ENCODE results near the gene PACRG. TPM values are rescaled to one million over a fixed set of nuclear protein-coding genes. Genes with fewer than 3 reads are reported as not detected.
A peak's percentile ranks its signal among the peaks of the same experiment; 100 is the strongest.

PACRG gene
- polyA plus RNA-seq, 1 of the 3 experiments (the other 2 are of a cell fraction) = 0.56 TPM

- H3K27me3 ChIP-seq (ENCODE audit: insufficient read depth) = no peaks in the 10 kb centered on the region
- H3K9me2 ChIP-seq = no peaks in the 10 kb centered on the region
- no peaks in the 10 kb centered on the region for H3K9me3 ChIP-seq
- no peaks in the 10 kb centered on the region for H3K79me2 ChIP-seq (ENCODE audit: insufficient read depth)
- no peaks in the 10 kb centered on the region for H4K20me1 ChIP-seq (ENCODE audit: insufficient read depth)
- H3K4me1 ChIP-seq (ENCODE audit: control insufficient read depth in 1 of 2, insufficient read depth in 2 of 2, low read depth in 1 of 2, low read length in 1 of 2) = peaks cover 0 to 10% of the 10 kb centered on the region in 2 experiments; a peak in 3 of 4 replicates
- H3K36me3 ChIP-seq (replicated peaks in 1 of 2; ENCODE audit: control insufficient read depth in 1 of 2, insufficient read depth in 2 of 2, low read length in 1 of 2) = no peaks in the 10 kb centered on the region
- ChIA-PET POLR2A (no interaction called here), CTCF (interaction anchor here (1.0 to 1.3 kb wide), 2 partner anchors 26 to 61 kb away, joined by 3 read pairs; no protein-coding TSS in a partner anchor)
- H3K4me2 ChIP-seq = no peak overlapping the region; the same call in 1 of the 2 replicates
- no peak overlapping the region for H3K4me3 ChIP-seq (ENCODE audit: low read depth in 2 of 2, low read length in 1 of 2)
- H3K9ac ChIP-seq = no peak overlapping the region
- H3K27ac ChIP-seq (ENCODE audit: low read depth in 2 of 2, low read length in 1 of 2) = peak overlapping the region; percentile 43 to 94; a peak in 3 of 4 replicates
- H2AFZ ChIP-seq (ENCODE audit: low read depth) = peak overlapping the region; percentile 70; the same call in 1 of the 2 replicates
- 6% methylated on average over 1 of the region's 1 CpG for WGBS (ENCODE audit: low lambda C conversion rate)
- DNase-seq = peak; percentile 47
- H3F3A ChIP-seq (replicated peaks; ENCODE audit: insufficient read depth) = peaks cover 5% of the 10 kb centered on the region
- TF ChIP-seq FOXM1 (IDR thresholded peaks at IDR 0.05; ENCODE audit: low read depth) (no peak), TCF12 (IDR thresholded peaks at IDR 0.05) (peak; percentile 94), MEF2A (IDR thresholded peaks at IDR 0.05; ENCODE audit: borderline replicate concordance, low read depth) (no peak), SIN3A (IDR thresholded peaks at IDR 0.05; ENCODE audit: borderline replicate concordance, low read depth, low read length) (no peak), YY1 (IDR thresholded peaks at IDR 0.05; ENCODE audit: low read depth) (no peak), USF2 (IDR thresholded peaks at IDR 0.05; ENCODE audit: borderline replicate concordance, low read depth, low read length) (no peak), GATA2 (CRISPR knock-in tag; IDR thresholded peaks at IDR 0.05) (peak; percentile 58), POLR2AphosphoS5 (IDR thresholded peaks at IDR 0.05; ENCODE audit: low read depth, low read length) (no peak; the same call in 1 of the 2 replicates), MAX (IDR thresholded peaks at IDR 0.05; ENCODE audit: low read depth) (no peak), CTCF (IDR thresholded peaks at IDR 0.05) (no peak), ZBTB33 (IDR thresholded peaks at IDR 0.05; ENCODE audit: borderline replicate concordance, low read depth) (no peak), USF1 (IDR thresholded peaks at IDR 0.05; ENCODE audit: borderline replicate concordance, low read depth) (no peak), PBX3 (IDR thresholded peaks at IDR 0.05) (peak; percentile 68), EP300 (IDR thresholded peaks at IDR 0.05; ENCODE audit: borderline replicate concordance in 1 of 2, low read depth in 1 of 2, low read length in 1 of 2) (peak; percentile 64 to 70; a peak in 3 of 4 replicates), TEAD4 (IDR thresholded peaks at IDR 0.05; ENCODE audit: borderline replicate concordance, insufficient read depth) (peak; percentile 43; the same call in 1 of the 2 replicates), RAD21 (IDR thresholded peaks at IDR 0.05; ENCODE audit: low read length) (peak; percentile 22; the same call in 1 of the 2 replicates), RXRA (IDR thresholded peaks at IDR 0.05; ENCODE audit: borderline replicate concordance, low read depth) (no peak), FOSL2 (IDR thresholded peaks at IDR 0.05; ENCODE audit: borderline replicate concordance, low read depth) (peak; percentile 32; the same call in 1 of the 2 replicates), NRF1 (IDR thresholded peaks at IDR 0.05; ENCODE audit: low read depth, low read length) (no peak), RCOR1 (IDR thresholded peaks at IDR 0.05; ENCODE audit: low read length) (peak; percentile 48; the same call in 1 of the 2 replicates), TAF1 (IDR thresholded peaks at IDR 0.05; ENCODE audit: borderline replicate concordance, low read depth, low read length) (no peak), JUND (IDR thresholded peaks at IDR 0.05) (peak; percentile 39; the same call in 1 of the 2 replicates), RFX5 (IDR thresholded peaks at IDR 0.05; ENCODE audit: low read length) (no peak), MXI1 (IDR thresholded peaks at IDR 0.05; ENCODE audit: low read depth, low read length) (no peak), EZH2phosphoT487 (IDR thresholded peaks at IDR 0.05; ENCODE audit: borderline replicate concordance, low read depth) (no peak)
These were observed 189.7 kb downstream of the PACRG start for GRCh38 chr6:162917506-162917905.
